ENCODE results near the gene ZFHX2. TPM values are rescaled to one million over a fixed set of nuclear protein-coding genes. Genes with fewer than 3 reads are reported as not detected.

The ZFHX2 gene
- total RNA-seq, 5 donors from 2014 or later (not counting 1 experiment from before 2014, with no cell fraction given), result 0.15 to 1.3 (median 0.44) TPM

GRCh38 chr14:23529016-23529415, 22.5 kb downstream of the ZFHX2 start:
- ChIA-PET POLR2A (no interaction called here), CTCF (no interaction called here)
- Mint-ChIP-seq H3K27ac (no peak overlapping the region), H3K9me3 (no peaks in the 10 kb centered on the region), H3K36me3 (no peaks in the 10 kb centered on the region), H3K4me3 (no peak overlapping the region), H3K4me1 (peaks cover 0 to 5% (median 4%) of the 10 kb centered on the region in 3 donors), H3K27me3 (no peaks in the 10 kb centered on the region)
- Histone ChIP-seq H3K27me3 (replicated peaks in 1 of 2; ENCODE audit: control insufficient read depth in 2 of 2, extremely low read depth in 1 of 2, insufficient read depth in 2 of 2, low read length in 1 of 2) (peaks cover 0 to 3% of the 10 kb centered on the region in 2 experiments), H3K4me3 (ENCODE audit: control insufficient read depth in 1 of 2, extremely low read depth in 1 of 2, low read length in 1 of 2) (no peak overlapping the region), H3K36me3 (ENCODE audit: control insufficient read depth in 2 of 2, extremely low read depth in 1 of 2, insufficient read depth in 1 of 2, low read length in 1 of 2) (no peaks in the 10 kb centered on the region), H3K9me3 (no peaks in the 10 kb centered on the region), H3K4me1 (ENCODE audit: control insufficient read depth in 1 of 2, extremely low read depth in 1 of 2, insufficient read depth in 2 of 2, low read length in 2 of 2) (peaks cover 0 to 4% of the 10 kb centered on the region in 2 experiments), H3K27ac (ENCODE audit: low read length) (no peak overlapping the region)
- WGBS (ENCODE audit: insufficient coverage), result 100% methylated on average over 1 of the region's 3 CpGs
- DNase-seq (no peak), ATAC-seq (replicated peaks in 1 of 4) (no peak)

- Mint-ChIP-seq H3K27ac (no peak overlapping the region), H3K36me3 (no peaks in the 10 kb centered on the region), H3K4me1 (peaks cover 0 to 5% (median 4%) of the 10 kb centered on the region in 3 donors), H3K9me3 (no peaks in the 10 kb centered on the region), H3K27me3 (no peaks in the 10 kb centered on the region), H3K4me3 (no peak overlapping the region)
- CTCF ChIA-PET, result no interaction called here
- DNase-seq, result no peak
- POLR2A ChIA-PET, result no interaction called here
- no peak for ATAC-seq (replicated peaks in 1 of 4)
- H3K4me3 ChIP-seq (ENCODE audit: control insufficient read depth in 1 of 2, extremely low read depth in 1 of 2, low read length in 1 of 2), result no peak overlapping the region
- H3K4me1 ChIP-seq (ENCODE audit: control insufficient read depth in 1 of 2, extremely low read depth in 1 of 2, insufficient read depth in 2 of 2, low read length in 2 of 2), result peaks cover 0 to 4% of the 10 kb centered on the region in 2 experiments
- H3K36me3 ChIP-seq (ENCODE audit: control insufficient read depth in 2 of 2, extremely low read depth in 1 of 2, insufficient read depth in 1 of 2, low read length in 1 of 2), result no peaks in the 10 kb centered on the region
- peaks cover 0 to 3% of the 10 kb centered on the region in 2 experiments for H3K27me3 ChIP-seq (replicated peaks in 1 of 2; ENCODE audit: control insufficient read depth in 2 of 2, extremely low read depth in 1 of 2, insufficient read depth in 2 of 2, low read length in 1 of 2)
- 75% methylated on average over 1 of the region's 1 CpG for WGBS (ENCODE audit: insufficient coverage)
- H3K9me3 ChIP-seq, result no peaks in the 10 kb centered on the region
- H3K27ac ChIP-seq (ENCODE audit: low read length), result no peak overlapping the region
These were observed 23.0 kb downstream of the ZFHX2 start for GRCh38 chr14:23528555-23528954.

GRCh38 chr14:23525611-23526010, 26.0 kb downstream of the ZFHX2 start:
- Histone ChIP-seq H3K4me3 (ENCODE audit: control insufficient read depth in 1 of 2, extremely low read depth in 1 of 2, low read length in 1 of 2) (no peak overlapping the region), H3K27ac (ENCODE audit: low read length) (no peak overlapping the region), H3K36me3 (ENCODE audit: control insufficient read depth in 2 of 2, extremely low read depth in 1 of 2, insufficient read depth in 1 of 2, low read length in 1 of 2) (no peaks in the 10 kb centered on the region), H3K9me3 (no peaks in the 10 kb centered on the region), H3K27me3 (replicated peaks in 1 of 2; ENCODE audit: control insufficient read depth in 2 of 2, extremely low read depth in 1 of 2, insufficient read depth in 2 of 2, low read length in 1 of 2) (peaks cover 0 to 7% of the 10 kb centered on the region in 2 experiments), H3K4me1 (ENCODE audit: control insufficient read depth in 1 of 2, extremely low read depth in 1 of 2, insufficient read depth in 2 of 2, low read length in 2 of 2) (no peaks in the 10 kb centered on the region)
- ChIA-PET POLR2A (no interaction called here), CTCF (no interaction called here)
- Mint-ChIP-seq H3K4me3 (no peak overlapping the region), H3K9me3 (no peaks in the 10 kb centered on the region), H3K27me3 (no peaks in the 10 kb centered on the region), H3K27ac (no peak overlapping the region), H3K36me3 (peaks cover 4% of the 10 kb centered on the region), H3K4me1 (peaks cover 0 to 4% (median 0%) of the 10 kb centered on the region in 3 donors)
- 83% methylated on average over 4 of the region's 8 CpGs for WGBS (ENCODE audit: insufficient coverage)
- no peak for DNase-seq
- ATAC-seq (replicated peaks in 1 of 4), result no peak

- POLR2A ChIA-PET, result no interaction called here
- 88% methylated on average over 11 of the region's 14 CpGs for WGBS (ENCODE audit: insufficient coverage)
- Mint-ChIP-seq H3K27me3 (no peaks in the 10 kb centered on the region), H3K9me3 (no peaks in the 10 kb centered on the region), H3K36me3 (peaks cover 4% of the 10 kb centered on the region), H3K4me3 (no peak overlapping the region), H3K4me1 (no peaks in the 10 kb centered on the region), H3K27ac (no peak overlapping the region)
- Histone ChIP-seq H3K9me3 (no peaks in the 10 kb centered on the region), H3K4me1 (ENCODE audit: control insufficient read depth in 1 of 2, extremely low read depth in 1 of 2, insufficient read depth in 2 of 2, low read length in 2 of 2) (no peaks in the 10 kb centered on the region), H3K36me3 (ENCODE audit: control insufficient read depth in 2 of 2, extremely low read depth in 1 of 2, insufficient read depth in 1 of 2, low read length in 1 of 2) (no peaks in the 10 kb centered on the region), H3K4me3 (ENCODE audit: control insufficient read depth in 1 of 2, extremely low read depth in 1 of 2, low read length in 1 of 2) (no peak overlapping the region), H3K27ac (ENCODE audit: low read length) (no peak overlapping the region), H3K27me3 (replicated peaks in 1 of 2; ENCODE audit: control insufficient read depth in 2 of 2, extremely low read depth in 1 of 2, insufficient read depth in 2 of 2, low read length in 1 of 2) (peaks cover 0 to 7% of the 10 kb centered on the region in 2 experiments)
- DNase-seq (no peak), ATAC-seq (replicated peaks in 1 of 4) (no peak)
- CTCF ChIA-PET, result no interaction called here
These were observed 26.6 kb downstream of the ZFHX2 start for GRCh38 chr14:23524954-23525353.

GRCh38 chr14:23523229-23524016, 28.1 kb downstream of the ZFHX2 start:
- no peaks in the 10 kb centered on the region for H3K9me3 ChIP-seq
- no peaks in the 10 kb centered on the region for H3K36me3 ChIP-seq (ENCODE audit: control insufficient read depth in 2 of 2, extremely low read depth in 1 of 2, insufficient read depth in 1 of 2, low read length in 1 of 2)
- peaks cover 4% of the 10 kb centered on the region for H3K36me3 Mint-ChIP-seq
- WGBS (ENCODE audit: insufficient coverage), result 91% methylated on average over 12 of the region's 16 CpGs
- no peaks in the 10 kb centered on the region for H3K9me3 Mint-ChIP-seq
- H3K27ac Mint-ChIP-seq, result no peak overlapping the region
- no peak overlapping the region for H3K27ac ChIP-seq (ENCODE audit: low read length)
- no peaks in the 10 kb centered on the region for H3K27me3 Mint-ChIP-seq
- CTCF ChIA-PET, result no interaction called here
- POLR2A ChIA-PET, result no interaction called here
- H3K4me1 ChIP-seq (ENCODE audit: control insufficient read depth in 1 of 2, extremely low read depth in 1 of 2, insufficient read depth in 2 of 2, low read length in 2 of 2), result no peaks in the 10 kb centered on the region
- no peaks in the 10 kb centered on the region for H3K4me1 Mint-ChIP-seq
- H3K27me3 ChIP-seq (replicated peaks in 1 of 2; ENCODE audit: control insufficient read depth in 2 of 2, extremely low read depth in 1 of 2, insufficient read depth in 2 of 2, low read length in 1 of 2), result peaks cover 0 to 4% of the 10 kb centered on the region in 2 experiments
- no peak for DNase-seq
- H3K4me3 Mint-ChIP-seq, result no peak overlapping the region
- no peak overlapping the region for H3K4me3 ChIP-seq (ENCODE audit: control insufficient read depth in 1 of 2, extremely low read depth in 1 of 2, low read length in 1 of 2)
- ATAC-seq (replicated peaks in 1 of 4), result no peak

- CTCF ChIA-PET, result no interaction called here
These were observed 28.8 kb downstream of the ZFHX2 start for GRCh38 chr14:23522643-23523198.

More at GRCh38 chr14:23522643-23523198, 28.8 kb downstream of the ZFHX2 start:
- H3K9me3 ChIP-seq, result no peaks in the 10 kb centered on the region
- no peaks in the 10 kb centered on the region for H3K4me1 Mint-ChIP-seq
- DNase-seq (no peak), ATAC-seq (replicated peaks in 1 of 4) (no peak)
- H3K27ac Mint-ChIP-seq, result no peak overlapping the region
- no peak overlapping the region for H3K4me3 Mint-ChIP-seq
- peaks cover 4% of the 10 kb centered on the region for H3K36me3 Mint-ChIP-seq
- no peaks in the 10 kb centered on the region for H3K27me3 Mint-ChIP-seq
- POLR2A ChIA-PET, result no interaction called here
- 82% methylated on average over 1 of the region's 9 CpGs for WGBS (ENCODE audit: insufficient coverage)
- peaks cover 0 to 4% of the 10 kb centered on the region in 2 experiments for H3K27me3 ChIP-seq (replicated peaks in 1 of 2; ENCODE audit: control insufficient read depth in 2 of 2, extremely low read depth in 1 of 2, insufficient read depth in 2 of 2, low read length in 1 of 2)
- H3K4me1 ChIP-seq (ENCODE audit: control insufficient read depth in 1 of 2, extremely low read depth in 1 of 2, insufficient read depth in 2 of 2, low read length in 2 of 2), result no peaks in the 10 kb centered on the region
- no peaks in the 10 kb centered on the region for H3K9me3 Mint-ChIP-seq
- no peaks in the 10 kb centered on the region for H3K36me3 ChIP-seq (ENCODE audit: control insufficient read depth in 2 of 2, extremely low read depth in 1 of 2, insufficient read depth in 1 of 2, low read length in 1 of 2)
- H3K27ac ChIP-seq (ENCODE audit: low read length), result no peak overlapping the region
- H3K4me3 ChIP-seq (ENCODE audit: control insufficient read depth in 1 of 2, extremely low read depth in 1 of 2, low read length in 1 of 2), result no peak overlapping the region
